HTERT RPE-1 (cell line): Measurements from ENCODE around the gene TM4SF20.

Source experiments
- in situ Hi-C: fragments of 300-500 bp; cut with MboI; formaldehyde crosslinking; loops from 4 replicates; pipeline ENCODE4 v1.14.3; 2020; ENCODE audit warnings: low sequenced_read_pairs

The TM4SF20 gene

GRCh38 chr2:227379095-227379494 is at the start of gene TM4SF20:
TM4SF20 (minus strand) TSS chr2:227379306; CDS start chr2:227379268, 38 bp downstream.
- in situ Hi-C loops, result no loop called here

- in situ Hi-C loops, result no loop called here
These were observed 49.7 kb upstream of the TM4SF20 start for GRCh38 chr2:227428731-227429285.

GRCh38 chr2:227423656-227424499 is 44.8 kb upstream of the TM4SF20 start:
- in situ Hi-C loops, result no loop called here

GRCh38 chr2:227420087-227421052 is 41.3 kb upstream of the TM4SF20 start:
- in situ Hi-C loops, result no loop called here

GRCh38 chr2:227416701-227417100 is 37.6 kb upstream of the TM4SF20 start:
- in situ Hi-C loops, result no loop called here

GRCh38 chr2:227415538-227416424 is 36.7 kb upstream of the TM4SF20 start:
- in situ Hi-C loops, result no loop called here

GRCh38 chr2:227414846-227415245 is 35.7 kb upstream of the TM4SF20 start:
- in situ Hi-C loops, result no loop called here

GRCh38 chr2:227413371-227413770 is 34.3 kb upstream of the TM4SF20 start:
- in situ Hi-C loops, result no loop called here

GRCh38 chr2:227412877-227413276 is 33.8 kb upstream of the TM4SF20 start:
- in situ Hi-C loops, result no loop called here

- in situ Hi-C loops, result no loop called here
These were observed 32.9 kb upstream of the TM4SF20 start for GRCh38 chr2:227411990-227412350.

- in situ Hi-C loops, result no loop called here
These were observed 32.3 kb upstream of the TM4SF20 start for GRCh38 chr2:227411320-227411989.

GRCh38 chr2:227410191-227410590 is 31.1 kb upstream of the TM4SF20 start:
- in situ Hi-C loops, result no loop called here

GRCh38 chr2:227407591-227408151 is 28.6 kb upstream of the TM4SF20 start:
- in situ Hi-C loops, result no loop called here

- in situ Hi-C loops, result no loop called here
These were observed 27.3 kb upstream of the TM4SF20 start for GRCh38 chr2:227406177-227407031.

GRCh38 chr2:227404585-227405271 is 25.6 kb upstream of the TM4SF20 start:
- in situ Hi-C loops, result no loop called here

- in situ Hi-C loops, result no loop called here
These were observed 23.9 kb upstream of the TM4SF20 start for GRCh38 chr2:227402959-227403358.

- in situ Hi-C loops, result no loop called here
These were observed 23.2 kb upstream of the TM4SF20 start for GRCh38 chr2:227402321-227402720.

GRCh38 chr2:227401550-227401949 is 22.4 kb upstream of the TM4SF20 start:
- in situ Hi-C loops, result no loop called here
